ENCODE data around the gene ZFAND3. TPM values are rescaled to one million over a fixed set of nuclear protein-coding genes. Genes with fewer than 3 reads are reported as not detected.

The ZFAND3 gene
- polyA plus RNA-seq, 1 of the 3 experiments (the other 2 are of a cell fraction) = 16.7 TPM

DNA sequence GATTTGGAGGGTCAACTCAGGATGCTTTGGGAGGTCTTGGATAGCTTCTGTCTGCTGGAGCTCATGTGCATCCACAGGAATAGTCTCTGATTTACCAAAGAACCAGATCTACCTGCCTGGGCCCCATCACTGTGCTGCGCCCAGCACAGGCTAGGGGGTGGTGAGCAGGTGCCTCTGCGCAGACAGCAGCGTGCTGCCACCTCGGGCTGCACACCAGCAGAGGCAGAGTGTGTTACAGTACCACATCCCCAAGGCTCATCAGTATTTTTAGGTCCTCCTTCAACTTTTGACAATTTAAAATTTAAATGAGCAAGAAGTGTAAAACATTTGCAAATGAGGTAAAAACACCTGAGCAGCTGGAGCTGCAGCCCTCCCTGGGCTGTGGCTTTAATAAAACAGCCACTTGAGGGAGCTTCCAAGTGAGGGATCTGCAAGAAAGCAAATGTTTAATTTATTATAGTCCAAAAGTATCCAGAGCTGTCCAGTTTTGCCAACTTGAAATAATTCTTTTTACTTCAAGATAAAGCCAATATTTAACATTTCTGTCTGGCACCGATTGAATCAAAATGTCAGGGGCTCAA lies 324.9 kb downstream of the ZFAND3 start:
- Histone ChIP-seq H3F3A (replicated peaks; ENCODE audit: insufficient read depth) (no peaks in the 10 kb centered on the region), H4K20me1 (ENCODE audit: insufficient read depth) (peaks cover 70% of the 10 kb centered on the region), H3K9me2 (no peaks in the 10 kb centered on the region), H3K79me2 (ENCODE audit: insufficient read depth) (peaks cover 20% of the 10 kb centered on the region; the same call in 1 of the 2 replicates), H3K36me3 (replicated peaks in 1 of 2; ENCODE audit: control insufficient read depth in 1 of 2, insufficient read depth in 2 of 2, low read length in 1 of 2) (peaks cover 3 to 12% of the 10 kb centered on the region in 2 experiments), H3K27ac (ENCODE audit: low read depth in 2 of 2, low read length in 1 of 2) (peak overlapping the region in 1 of 2 experiments; percentile 72; a peak in 2 of 4 replicates), H3K4me1 (ENCODE audit: control insufficient read depth in 1 of 2, insufficient read depth in 2 of 2, low read depth in 1 of 2, low read length in 1 of 2) (peaks cover 8 to 48% of the 10 kb centered on the region in 2 experiments; a peak in 3 of 4 replicates), H3K4me3 (ENCODE audit: low read depth in 2 of 2, low read length in 1 of 2) (no peak overlapping the region), H3K9me3 (no peaks in the 10 kb centered on the region), H2AFZ (ENCODE audit: low read depth) (no peak overlapping the region), H3K9ac (no peak overlapping the region), H3K4me2 (no peak overlapping the region), H3K27me3 (ENCODE audit: insufficient read depth) (no peaks in the 10 kb centered on the region)
- TF ChIP-seq, protein P1, sequence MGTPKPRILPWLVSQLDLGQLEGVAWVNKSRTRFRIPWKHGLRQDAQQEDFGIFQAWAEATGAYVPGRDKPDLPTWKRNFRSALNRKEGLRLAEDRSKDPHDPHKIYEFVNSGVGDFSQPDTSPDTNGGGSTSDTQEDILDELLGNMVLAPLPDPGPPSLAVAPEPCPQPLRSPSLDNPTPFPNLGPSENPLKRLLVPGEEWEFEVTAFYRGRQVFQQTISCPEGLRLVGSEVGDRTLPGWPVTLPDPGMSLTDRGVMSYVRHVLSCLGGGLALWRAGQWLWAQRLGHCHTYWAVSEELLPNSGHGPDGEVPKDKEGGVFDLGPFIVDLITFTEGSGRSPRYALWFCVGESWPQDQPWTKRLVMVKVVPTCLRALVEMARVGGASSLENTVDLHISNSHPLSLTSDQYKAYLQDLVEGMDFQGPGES (IDR thresholded peaks at IDR 0.05; ENCODE audit: low read depth, low read length) = no peak
- TF ChIP-seq SMC3 (IDR thresholded peaks at IDR 0.05; ENCODE audit: low read depth, low read length) (no peak), MEF2A (IDR thresholded peaks at IDR 0.05; ENCODE audit: borderline replicate concordance, low read depth) (no peak), GATA2 (CRISPR knock-in tag; IDR thresholded peaks at IDR 0.05) (no peak), ELF1 (IDR thresholded peaks at IDR 0.05) (no peak), EP300 (IDR thresholded peaks at IDR 0.05; ENCODE audit: borderline replicate concordance in 1 of 2, low read depth in 1 of 2, low read length in 1 of 2) (no peak), RCOR1 (IDR thresholded peaks at IDR 0.05; ENCODE audit: low read length) (no peak), FOSL2 (IDR thresholded peaks at IDR 0.05; ENCODE audit: borderline replicate concordance, low read depth) (no peak), POLR2AphosphoS5 (IDR thresholded peaks at IDR 0.05; ENCODE audit: low read depth, low read length) (no peak), CHD2 (IDR thresholded peaks at IDR 0.05; ENCODE audit: low read length, partially characterized antibody) (no peak), SIN3A (IDR thresholded peaks at IDR 0.05; ENCODE audit: borderline replicate concordance, low read depth, low read length) (no peak), RFX5 (IDR thresholded peaks at IDR 0.05; ENCODE audit: low read length) (no peak), NRF1 (IDR thresholded peaks at IDR 0.05; ENCODE audit: low read depth, low read length) (no peak), FOXJ3 (CRISPR knock-in tag; IDR thresholded peaks at IDR 0.05) (no peak), MXI1 (IDR thresholded peaks at IDR 0.05; ENCODE audit: low read depth, low read length) (no peak), YY1 (IDR thresholded peaks at IDR 0.05; ENCODE audit: low read depth) (no peak)
- TF ChIP-seq, protein P2, sequence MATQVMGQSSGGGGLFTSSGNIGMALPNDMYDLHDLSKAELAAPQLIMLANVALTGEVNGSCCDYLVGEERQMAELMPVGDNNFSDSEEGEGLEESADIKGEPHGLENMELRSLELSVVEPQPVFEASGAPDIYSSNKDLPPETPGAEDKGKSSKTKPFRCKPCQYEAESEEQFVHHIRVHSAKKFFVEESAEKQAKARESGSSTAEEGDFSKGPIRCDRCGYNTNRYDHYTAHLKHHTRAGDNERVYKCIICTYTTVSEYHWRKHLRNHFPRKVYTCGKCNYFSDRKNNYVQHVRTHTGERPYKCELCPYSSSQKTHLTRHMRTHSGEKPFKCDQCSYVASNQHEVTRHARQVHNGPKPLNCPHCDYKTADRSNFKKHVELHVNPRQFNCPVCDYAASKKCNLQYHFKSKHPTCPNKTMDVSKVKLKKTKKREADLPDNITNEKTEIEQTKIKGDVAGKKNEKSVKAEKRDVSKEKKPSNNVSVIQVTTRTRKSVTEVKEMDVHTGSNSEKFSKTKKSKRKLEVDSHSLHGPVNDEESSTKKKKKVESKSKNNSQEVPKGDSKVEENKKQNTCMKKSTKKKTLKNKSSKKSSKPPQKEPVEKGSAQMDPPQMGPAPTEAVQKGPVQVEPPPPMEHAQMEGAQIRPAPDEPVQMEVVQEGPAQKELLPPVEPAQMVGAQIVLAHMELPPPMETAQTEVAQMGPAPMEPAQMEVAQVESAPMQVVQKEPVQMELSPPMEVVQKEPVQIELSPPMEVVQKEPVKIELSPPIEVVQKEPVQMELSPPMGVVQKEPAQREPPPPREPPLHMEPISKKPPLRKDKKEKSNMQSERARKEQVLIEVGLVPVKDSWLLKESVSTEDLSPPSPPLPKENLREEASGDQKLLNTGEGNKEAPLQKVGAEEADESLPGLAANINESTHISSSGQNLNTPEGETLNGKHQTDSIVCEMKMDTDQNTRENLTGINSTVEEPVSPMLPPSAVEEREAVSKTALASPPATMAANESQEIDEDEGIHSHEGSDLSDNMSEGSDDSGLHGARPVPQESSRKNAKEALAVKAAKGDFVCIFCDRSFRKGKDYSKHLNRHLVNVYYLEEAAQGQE (IDR thresholded peaks at IDR 0.05; ENCODE audit: low read depth, low read length) = no peak
- TF ChIP-seq, protein P3, sequence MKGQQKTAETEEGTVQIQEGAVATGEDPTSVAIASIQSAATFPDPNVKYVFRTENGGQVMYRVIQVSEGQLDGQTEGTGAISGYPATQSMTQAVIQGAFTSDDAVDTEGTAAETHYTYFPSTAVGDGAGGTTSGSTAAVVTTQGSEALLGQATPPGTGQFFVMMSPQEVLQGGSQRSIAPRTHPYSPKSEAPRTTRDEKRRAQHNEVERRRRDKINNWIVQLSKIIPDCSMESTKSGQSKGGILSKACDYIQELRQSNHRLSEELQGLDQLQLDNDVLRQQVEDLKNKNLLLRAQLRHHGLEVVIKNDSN (IDR thresholded peaks at IDR 0.05; ENCODE audit: borderline replicate concordance, low read depth) = no peak
- TF ChIP-seq, protein P4, sequence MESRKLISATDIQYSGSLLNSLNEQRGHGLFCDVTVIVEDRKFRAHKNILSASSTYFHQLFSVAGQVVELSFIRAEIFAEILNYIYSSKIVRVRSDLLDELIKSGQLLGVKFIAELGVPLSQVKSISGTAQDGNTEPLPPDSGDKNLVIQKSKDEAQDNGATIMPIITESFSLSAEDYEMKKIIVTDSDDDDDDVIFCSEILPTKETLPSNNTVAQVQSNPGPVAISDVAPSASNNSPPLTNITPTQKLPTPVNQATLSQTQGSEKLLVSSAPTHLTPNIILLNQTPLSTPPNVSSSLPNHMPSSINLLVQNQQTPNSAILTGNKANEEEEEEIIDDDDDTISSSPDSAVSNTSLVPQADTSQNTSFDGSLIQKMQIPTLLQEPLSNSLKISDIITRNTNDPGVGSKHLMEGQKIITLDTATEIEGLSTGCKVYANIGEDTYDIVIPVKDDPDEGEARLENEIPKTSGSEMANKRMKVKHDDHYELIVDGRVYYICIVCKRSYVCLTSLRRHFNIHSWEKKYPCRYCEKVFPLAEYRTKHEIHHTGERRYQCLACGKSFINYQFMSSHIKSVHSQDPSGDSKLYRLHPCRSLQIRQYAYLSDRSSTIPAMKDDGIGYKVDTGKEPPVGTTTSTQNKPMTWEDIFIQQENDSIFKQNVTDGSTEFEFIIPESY (IDR thresholded peaks at IDR 0.05; ENCODE audit: borderline replicate concordance, low read depth) = no peak
- TF ChIP-seq, protein P5, sequence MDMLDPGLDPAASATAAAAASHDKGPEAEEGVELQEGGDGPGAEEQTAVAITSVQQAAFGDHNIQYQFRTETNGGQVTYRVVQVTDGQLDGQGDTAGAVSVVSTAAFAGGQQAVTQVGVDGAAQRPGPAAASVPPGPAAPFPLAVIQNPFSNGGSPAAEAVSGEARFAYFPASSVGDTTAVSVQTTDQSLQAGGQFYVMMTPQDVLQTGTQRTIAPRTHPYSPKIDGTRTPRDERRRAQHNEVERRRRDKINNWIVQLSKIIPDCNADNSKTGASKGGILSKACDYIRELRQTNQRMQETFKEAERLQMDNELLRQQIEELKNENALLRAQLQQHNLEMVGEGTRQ (IDR thresholded peaks at IDR 0.05; ENCODE audit: borderline replicate concordance, low read depth, low read length) = no peak
- ChIA-PET CTCF (interaction anchor here (0.7 to 1.7 kb wide), 6 partner anchors 18 to 353 kb away, joined by 3 to 7 read pairs (median 3); no protein-coding TSS in a partner anchor), POLR2A (no interaction called here)
- DNase-seq = no peak
- 99% methylated on average over 4 of the region's 5 CpGs for WGBS (ENCODE audit: low lambda C conversion rate)

Measured in SK-N-SH (cell line).